Stimulated activated CD8-positive, alpha-beta memory T cell treated with anti-CD3 and anti-CD28 coated beads, Interleukin-15, amount 100 ng/mL, for 4 hours (primary cell): ENCODE measurements around the gene AICDA.
"Not testable (repeated sequence)": the region's sequence is repeated elsewhere in the genome, so short reads cannot be mapped to it uniquely, and the experiment has no call there.

Experiments used
- DNase-seq, 2 donors: peaks; one replicate each; pipeline ENCODE4 v3.0.0-alpha.2; 2020; ENCODE audit warnings: low read depth in 2 of 2

The AICDA gene

DNA sequence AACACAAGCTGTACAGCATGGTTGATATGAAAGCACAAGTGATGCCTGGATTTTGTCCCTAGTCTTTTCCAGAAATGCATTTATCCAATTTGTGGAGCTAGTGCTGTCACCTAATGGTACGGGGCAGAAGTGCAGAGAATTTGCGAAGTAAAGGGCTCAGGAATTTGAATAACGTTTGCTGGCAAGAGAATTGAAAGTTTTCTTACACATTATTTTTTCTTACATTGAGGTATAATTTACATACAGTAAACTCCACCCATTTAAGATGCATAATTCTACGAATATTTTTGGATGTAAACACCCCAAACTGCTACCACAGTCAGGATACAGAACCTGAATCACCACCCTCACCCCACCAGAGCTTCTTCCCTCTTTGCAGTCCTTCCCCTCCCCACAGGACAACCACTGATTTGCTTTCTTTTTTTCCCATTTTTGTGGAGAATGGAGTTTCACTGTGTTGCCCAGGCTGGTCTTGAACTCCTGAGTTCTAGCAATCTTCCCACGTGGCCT, 3.5 kb downstream of the AICDA start:
- DNase-seq, result no peak

GRCh38 chr12:8606890-8607289, 5.8 kb downstream of the AICDA start:
- DNase-seq, result no peak

- DNase-seq, result no peak
Measured at GRCh38 chr12:8605057-8605456, 7.6 kb downstream of the AICDA start.

DNA sequence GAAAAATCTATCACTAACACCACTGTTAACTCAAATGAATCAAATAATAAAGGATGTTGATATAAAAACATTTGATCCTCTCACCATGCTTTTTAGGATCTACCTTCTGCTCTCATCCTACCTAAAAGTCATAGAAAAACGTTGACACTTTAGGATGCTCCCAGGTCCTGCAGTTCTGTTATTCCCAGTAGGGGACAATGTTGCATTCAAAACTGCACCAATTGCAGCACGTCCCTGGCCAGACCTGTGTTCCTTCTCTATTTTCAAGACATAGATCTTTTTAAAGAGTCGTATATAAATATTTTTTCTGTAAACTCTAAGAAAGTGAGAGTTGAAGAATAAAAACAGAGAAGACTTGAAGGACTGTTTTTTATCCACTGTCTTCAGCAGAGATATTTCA, 8.8 kb downstream of the AICDA start:
- DNase-seq, result no peak

DNA sequence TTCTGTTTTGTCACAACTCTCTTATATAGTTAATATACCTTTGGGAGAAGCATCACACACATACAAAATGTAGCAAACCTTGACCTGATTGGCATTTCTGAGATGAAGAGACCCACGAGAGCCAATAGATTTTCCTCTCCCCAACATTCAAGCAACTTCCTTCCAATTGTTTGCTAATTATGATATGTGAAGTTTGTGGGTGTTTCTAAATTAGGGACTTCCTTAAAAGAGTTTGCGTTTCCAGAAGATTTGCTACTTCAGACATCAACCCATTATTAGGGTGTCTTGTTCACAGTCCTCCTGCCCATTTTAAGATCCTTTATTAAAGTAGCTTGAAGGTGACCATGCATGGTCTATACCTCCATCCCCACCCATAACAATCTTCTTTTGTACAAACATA, 9.4 kb downstream of the AICDA start:
- DNase-seq, result no peak

- no peak for DNase-seq
Measured at GRCh38 chr12:8596561-8596960, 16.1 kb downstream of the AICDA start.

DNA sequence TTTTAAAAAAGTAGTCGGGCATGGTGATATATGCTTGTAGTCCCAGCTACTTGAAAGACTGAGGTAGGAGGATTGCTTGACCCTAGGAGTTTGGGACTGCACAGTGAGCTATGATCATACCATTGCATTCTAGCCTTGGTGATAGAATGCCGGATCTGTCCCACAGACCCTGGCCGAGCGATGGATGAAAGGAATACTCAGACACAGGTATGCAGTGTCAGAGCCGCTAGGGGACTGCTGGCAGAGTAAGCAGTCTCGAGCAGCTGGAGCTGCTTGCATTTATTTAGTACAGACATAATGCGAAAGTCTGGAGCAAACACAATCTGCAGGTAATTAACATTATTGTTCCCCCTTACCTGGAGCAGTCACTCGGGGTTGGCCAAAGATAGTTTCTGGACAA, 18.6 kb downstream of the AICDA start:
- DNase-seq, result no peak

- DNase-seq, result no peak
Measured at GRCh38 chr12:8593246-8593645, 19.4 kb downstream of the AICDA start.

GRCh38 chr12:8590842-8591545, 21.7 kb downstream of the AICDA start:
- no peak for DNase-seq

DNA sequence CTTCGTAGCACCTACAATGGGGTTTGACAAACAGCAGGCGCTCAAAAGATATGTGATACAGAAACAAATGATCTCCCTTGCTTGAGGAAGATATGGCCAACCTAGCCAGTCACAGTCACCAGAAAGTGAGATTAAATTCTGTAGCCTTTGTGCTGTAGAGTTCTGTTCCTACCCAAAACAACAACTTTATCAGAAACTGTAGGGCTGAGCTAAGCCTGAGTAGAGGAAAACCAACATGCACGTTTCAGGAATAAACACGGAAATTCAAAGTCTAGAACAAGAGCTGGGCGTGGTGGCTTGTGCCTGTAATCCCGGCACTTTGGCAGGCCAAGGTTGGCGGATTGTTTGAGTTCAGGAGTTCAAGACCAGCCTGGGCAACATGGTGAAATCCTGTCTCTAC, 23.0 kb downstream of the AICDA start:
- no peak for DNase-seq

DNA sequence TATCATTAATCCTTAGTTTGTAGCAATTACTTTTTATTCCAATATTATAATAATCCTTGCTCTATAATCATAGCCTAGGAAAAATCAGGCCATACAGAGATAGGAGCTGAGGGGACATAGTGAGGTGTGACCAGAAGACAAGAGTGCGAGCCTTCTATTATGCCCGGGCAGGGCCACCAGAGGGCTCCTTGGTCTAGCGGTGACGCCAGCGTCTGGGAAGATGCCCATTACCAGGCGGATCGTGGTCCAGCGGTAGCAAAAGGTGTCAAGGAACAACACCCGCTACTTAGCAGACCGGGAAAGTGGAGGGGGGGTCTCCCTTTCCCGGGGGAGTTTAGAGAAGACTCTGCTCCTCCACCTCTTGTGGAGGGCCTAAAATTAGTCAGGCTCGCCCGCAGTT, 28.2 kb downstream of the AICDA start:
- DNase-seq, result not testable (repeated sequence)

DNA sequence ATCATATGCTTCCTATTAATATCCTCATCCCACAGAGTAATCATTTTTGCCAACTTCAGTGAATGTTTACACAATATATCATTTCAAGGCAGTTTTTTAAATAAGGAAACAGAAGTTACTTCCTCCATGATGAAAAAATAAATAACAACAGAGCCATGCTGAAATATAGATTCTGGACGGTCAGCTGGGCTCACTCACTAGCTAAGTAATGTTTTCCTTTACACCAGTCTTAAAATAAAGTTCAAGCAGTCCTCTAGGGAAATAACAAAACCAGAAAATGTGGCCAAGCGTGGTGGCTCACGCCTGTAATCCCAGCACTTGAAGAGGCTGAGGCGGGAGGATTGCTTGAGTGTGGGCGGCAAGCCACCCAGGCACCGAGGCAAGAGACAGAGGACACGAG, 28.7 kb downstream of the AICDA start:
- DNase-seq, result no peak

DNA sequence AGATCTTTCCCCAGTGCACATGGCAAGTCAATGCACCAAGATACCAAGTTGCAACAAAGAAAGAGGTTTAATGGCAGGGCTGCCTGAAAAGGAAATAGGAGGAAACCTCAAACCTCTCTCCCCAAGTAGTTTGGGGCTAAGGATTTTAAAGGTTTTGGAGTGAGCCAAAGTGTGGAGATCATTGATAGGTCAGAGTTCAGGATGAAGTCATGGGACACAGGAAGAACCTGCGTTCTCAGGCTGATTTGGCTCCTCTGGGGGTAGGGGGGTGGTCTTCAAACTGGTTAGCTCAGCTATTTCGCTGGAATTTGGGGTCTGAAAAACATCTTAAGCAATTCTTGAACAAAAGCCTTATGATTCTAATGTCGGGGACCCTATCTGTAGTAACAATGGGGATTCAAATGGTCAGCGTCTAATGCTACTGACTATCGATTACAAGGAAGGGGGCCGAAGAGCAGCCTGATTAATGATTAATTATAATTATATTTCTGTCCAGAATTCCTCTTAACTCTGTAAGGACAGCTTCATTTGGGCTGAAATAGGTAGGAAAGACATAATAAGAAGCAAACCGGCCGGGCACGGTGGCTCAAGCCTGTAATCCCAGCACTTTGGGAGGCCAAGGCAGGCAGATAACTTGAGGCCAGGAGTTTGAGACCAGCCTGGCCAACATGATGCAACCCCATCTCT, 31.4 kb downstream of the AICDA start:
- DNase-seq, result no peak

- DNase-seq, result no peak
Measured at GRCh38 chr12:8577879-8578278, 34.8 kb downstream of the AICDA start.

DNA sequence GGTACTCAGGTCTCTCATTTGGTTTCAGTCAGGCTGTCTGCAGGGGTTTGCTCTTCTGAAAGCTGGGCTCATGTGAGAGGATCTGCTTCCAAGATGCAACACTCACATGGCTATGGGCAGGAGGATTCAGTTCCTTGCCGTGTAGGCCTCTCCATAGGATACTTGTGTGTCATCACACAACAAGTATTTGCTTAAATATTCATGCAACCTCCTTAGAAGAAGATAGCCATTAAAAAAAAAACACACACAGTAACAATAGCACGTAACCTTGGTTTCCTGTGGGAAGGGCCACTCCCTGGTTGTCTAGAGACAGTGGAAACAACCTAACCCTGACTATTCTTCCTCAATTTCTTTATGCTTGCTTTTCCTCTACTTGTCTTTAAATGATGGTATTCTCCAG, 40.2 kb downstream of the AICDA start:
- no peak for DNase-seq

GRCh38 chr12:8566525-8566924, 46.1 kb downstream of the AICDA start:
- no peak for DNase-seq

DNA sequence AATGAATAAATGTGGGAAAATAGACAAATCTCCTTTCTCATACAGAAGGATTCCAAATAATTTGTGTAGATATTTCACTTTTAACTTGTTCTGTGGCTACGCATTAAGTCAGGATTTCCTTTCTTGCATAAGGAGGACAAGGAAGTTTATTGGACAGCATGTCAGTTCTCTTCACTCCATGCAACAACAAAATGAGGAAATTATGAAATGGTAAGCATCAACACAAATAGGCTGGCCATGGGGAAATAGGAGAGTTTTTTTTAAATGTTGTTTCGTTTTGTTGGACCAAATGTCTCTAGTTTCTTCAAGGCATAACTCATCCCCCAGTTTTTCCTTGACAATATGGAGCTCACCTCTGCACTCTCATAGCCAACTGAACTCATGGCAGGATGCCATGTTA, 46.6 kb downstream of the AICDA start:
- not testable (repeated sequence) for DNase-seq

- DNase-seq, result no peak
Measured at GRCh38 chr12:8564656-8565055, 48.0 kb downstream of the AICDA start.

DNA sequence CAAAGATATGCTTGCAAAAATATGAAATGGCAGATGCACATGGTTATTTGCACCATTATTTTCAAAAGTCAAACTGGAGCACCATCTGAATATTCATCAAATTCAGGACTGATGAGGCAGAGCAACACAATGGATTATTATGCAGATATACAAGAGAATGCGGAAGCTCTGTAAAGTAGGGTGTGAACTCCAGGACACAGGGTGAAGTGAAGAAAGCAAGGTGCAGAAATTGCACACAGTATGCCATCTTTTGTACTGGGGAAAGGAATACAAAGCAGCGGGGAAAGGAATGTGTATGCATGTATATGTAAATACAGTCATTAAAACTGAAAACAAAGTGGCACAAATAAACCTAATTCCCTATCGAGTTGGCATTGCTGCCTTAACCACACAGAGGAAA, 49.3 kb downstream of the AICDA start:
- no peak for DNase-seq

- DNase-seq, result no peak
Measured at GRCh38 chr12:8562310-8562709, 50.3 kb downstream of the AICDA start.

DNA sequence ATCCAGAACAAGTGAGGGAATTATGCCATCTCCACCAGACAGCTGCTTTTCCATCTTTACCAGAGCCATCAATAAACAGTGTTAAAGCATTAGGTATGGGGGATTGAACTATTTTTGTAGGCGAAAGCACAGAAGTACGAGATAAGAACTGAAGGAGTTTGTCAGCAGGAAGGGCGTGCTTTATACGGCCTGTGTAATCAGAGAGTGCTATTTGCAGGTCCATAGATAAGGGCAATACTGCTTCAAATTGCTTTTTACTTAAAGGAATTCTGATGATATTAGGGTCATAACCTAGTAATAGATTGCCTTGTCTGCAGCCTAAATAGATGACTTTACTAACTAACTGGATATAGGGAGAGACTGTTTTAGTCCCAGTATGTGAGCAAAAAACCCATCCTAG, 51.6 kb downstream of the AICDA start:
- DNase-seq, result no peak

DNA sequence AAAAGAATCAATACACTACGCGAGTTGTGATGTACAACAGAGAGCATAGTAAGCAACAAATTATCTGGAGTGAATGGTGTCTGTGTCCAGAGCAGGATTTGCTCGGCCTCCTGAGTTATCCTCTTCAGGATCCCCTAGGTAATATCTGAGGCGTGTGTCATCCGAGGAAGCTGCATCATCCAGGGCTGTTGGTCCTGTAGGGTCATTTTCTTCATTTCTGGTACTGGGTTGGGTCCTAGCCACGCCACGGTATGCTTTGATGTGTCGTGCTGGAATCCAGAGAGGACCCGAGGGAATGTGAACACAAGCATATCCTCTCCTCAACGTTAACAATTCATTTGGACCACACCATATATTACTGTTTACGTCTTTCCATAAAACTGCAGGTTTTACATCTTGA, 53.0 kb downstream of the AICDA start:
- DNase-seq, result no peak

- DNase-seq, result no peak
Measured at GRCh38 chr12:8556531-8557097, 56.0 kb downstream of the AICDA start.
